Body of pancreas (tissue), 4 donors: ENCODE measurements around the gene ORAI1.

Experiments
- CTCF ChIP-seq, 7 experiments: fragments of 450-650 bp in 4 of 7; fragments of 200-600 bp in 3 of 7; sonication (generic) in 3 of 7; IDR thresholded peaks; one replicate each; pipeline ENCODE4 v1.5.1; 2016 to 2019; ENCODE audit warnings: antibody characterized with exemption in 7 of 7
- POLR2A ChIP-seq, 3 donors: fragments of 450-650 bp; IDR thresholded peaks; one replicate each; pipeline ENCODE4 v1.6.1; 2016; ENCODE audit warnings: antibody characterized with exemption in 3 of 3, mild to moderate bottlenecking in 2 of 3

GRCh38 chr12:121610239-121611149 lies 15.8 kb upstream of the ORAI1 start:
- TF ChIP-seq CTCF (IDR thresholded peaks at IDR 0.05) (no peak), POLR2A (IDR thresholded peaks at IDR 0.05) (no peak)
